Activated CD8-positive, alpha-beta T cell treated with anti-CD3 and anti-CD28 coated beads for 36 hours (primary cell): Measurements from ENCODE around the gene PRDM11. TPM values are rescaled to one million over a fixed set of nuclear protein-coding genes. Genes with fewer than 3 reads are reported as not detected.

Source experiments
- ATAC-seq: fragments of 200-7000 bp; cut with Tn5 transposase; one replicate; pipeline ENCODE4 v1.10.0; 2021; ENCODE audit warnings: mild to moderate bottlenecking, moderate library complexity
- CTCF ChIA-PET: fragments of 350-600 bp; sonication (Branson Sonifier 250); formaldehyde crosslinking; loops from one replicate; lab custom pipeline; 2021; ENCODE audit warnings: antibody characterized with exemption; lab: Charles Lee
- POLR2A ChIA-PET: fragments of 350-600 bp; sonication (Branson Sonifier 250); formaldehyde crosslinking; loops from one replicate; lab custom pipeline; 2021; ENCODE audit warnings: antibody characterized with exemption; lab: Charles Lee
- DNase-seq: peaks from one replicate; pipeline ENCODE4 v3.0.0-alpha.2; 2020
- H3K27ac Mint-ChIP-seq: one replicate; pipeline ENCODE4 v1.8.0; 2021; ENCODE audit warnings: mild to moderate bottlenecking, mixed read lengths
- H3K27me3 Mint-ChIP-seq: one replicate; pipeline ENCODE4 v1.8.0; 2021; ENCODE audit warnings: mixed read lengths
- H3K36me3 Mint-ChIP-seq: one replicate; pipeline ENCODE4 v1.8.0; 2021; ENCODE audit warnings: low read depth, mixed read lengths
- H3K4me1 Mint-ChIP-seq: one replicate; pipeline ENCODE4 v1.8.0; 2021; ENCODE audit warnings: low read depth, mixed read lengths
- H3K4me3 Mint-ChIP-seq: one replicate; pipeline ENCODE4 v1.8.0; 2021; ENCODE audit warnings: mild to moderate bottlenecking, moderate library complexity, mixed read lengths
- H3K9me3 Mint-ChIP-seq: one replicate; pipeline ENCODE4 v1.8.0; 2021; ENCODE audit warnings: mixed read lengths
- intact Hi-C: fragments of 100-400 bp; cut with micrococcal nuclease; formaldehyde crosslinking; loops from one replicate; pipeline ENCODE4 v1.10.0; 2022
- total RNA-seq, 2 experiments: library from RNA; stranded (reverse); gene quantifications; one replicate each; pipeline ENCODE4 v1.2.3, GENCODE V29; 2021
- TF ChIP-seq, protein P1 (sequence below): fragments of 200-600 bp; IDR thresholded peaks from one replicate; pipeline ENCODE4 v1.8.0; 2022; ENCODE audit warnings: antibody characterized with exemption, mild to moderate bottlenecking

Gene PRDM11
- total RNA-seq, 2 experiments from 2014 or later, result 2.6 to 3.5 TPM

DNA sequence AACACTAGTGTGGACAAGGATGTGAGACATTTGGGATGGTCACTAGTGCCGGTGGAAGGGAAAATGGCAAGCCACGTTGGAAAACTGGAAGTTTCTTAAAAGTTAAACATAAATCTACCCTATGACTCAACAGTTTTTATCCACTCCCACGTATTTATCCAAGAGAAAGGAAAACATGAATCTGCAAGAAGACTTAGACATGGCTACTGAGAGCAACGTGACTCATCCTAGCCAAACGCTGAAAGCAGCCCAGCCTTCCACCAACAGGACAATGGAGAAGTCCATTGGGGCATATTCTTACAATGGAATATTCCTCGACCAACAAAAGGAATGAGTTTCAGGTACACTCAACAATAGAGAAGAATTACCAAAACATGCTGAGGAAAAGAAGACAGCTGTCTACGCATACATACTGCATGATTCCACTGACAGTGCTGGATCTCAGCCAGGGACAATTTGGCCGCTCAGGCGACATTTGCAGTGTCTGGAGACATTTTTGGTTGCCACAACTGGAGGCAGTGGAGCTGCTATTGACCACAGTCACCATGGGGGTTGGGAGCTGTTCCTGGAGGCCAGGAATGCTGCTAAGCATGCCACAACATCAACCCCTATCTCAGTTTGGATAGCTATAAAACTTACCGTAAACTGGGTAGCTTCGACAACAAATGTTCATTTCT lies 118.5 kb downstream of the PRDM11 start:
- TF ChIP-seq, protein P1, sequence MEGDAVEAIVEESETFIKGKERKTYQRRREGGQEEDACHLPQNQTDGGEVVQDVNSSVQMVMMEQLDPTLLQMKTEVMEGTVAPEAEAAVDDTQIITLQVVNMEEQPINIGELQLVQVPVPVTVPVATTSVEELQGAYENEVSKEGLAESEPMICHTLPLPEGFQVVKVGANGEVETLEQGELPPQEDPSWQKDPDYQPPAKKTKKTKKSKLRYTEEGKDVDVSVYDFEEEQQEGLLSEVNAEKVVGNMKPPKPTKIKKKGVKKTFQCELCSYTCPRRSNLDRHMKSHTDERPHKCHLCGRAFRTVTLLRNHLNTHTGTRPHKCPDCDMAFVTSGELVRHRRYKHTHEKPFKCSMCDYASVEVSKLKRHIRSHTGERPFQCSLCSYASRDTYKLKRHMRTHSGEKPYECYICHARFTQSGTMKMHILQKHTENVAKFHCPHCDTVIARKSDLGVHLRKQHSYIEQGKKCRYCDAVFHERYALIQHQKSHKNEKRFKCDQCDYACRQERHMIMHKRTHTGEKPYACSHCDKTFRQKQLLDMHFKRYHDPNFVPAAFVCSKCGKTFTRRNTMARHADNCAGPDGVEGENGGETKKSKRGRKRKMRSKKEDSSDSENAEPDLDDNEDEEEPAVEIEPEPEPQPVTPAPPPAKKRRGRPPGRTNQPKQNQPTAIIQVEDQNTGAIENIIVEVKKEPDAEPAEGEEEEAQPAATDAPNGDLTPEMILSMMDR, result no peak
- no peak overlapping the region for H3K27ac Mint-ChIP-seq
- H3K4me3 Mint-ChIP-seq, result no peak overlapping the region
- ChIA-PET POLR2A (no interaction called here), CTCF (interaction anchor here (0.9 to 1.2 kb wide), 3 partner anchors 32 to 160 kb away, joined by 3 to 4 read pairs (median 3); no protein-coding TSS in a partner anchor)
- DNase-seq, result no peak
- no peaks in the 10 kb centered on the region for H3K4me1 Mint-ChIP-seq
- H3K36me3 Mint-ChIP-seq, result no peaks in the 10 kb centered on the region
- peaks cover 40% of the 10 kb centered on the region for H3K27me3 Mint-ChIP-seq
- H3K9me3 Mint-ChIP-seq, result no peaks in the 10 kb centered on the region
- no peak for ATAC-seq
- intact Hi-C loops, result no loop called here

DNA sequence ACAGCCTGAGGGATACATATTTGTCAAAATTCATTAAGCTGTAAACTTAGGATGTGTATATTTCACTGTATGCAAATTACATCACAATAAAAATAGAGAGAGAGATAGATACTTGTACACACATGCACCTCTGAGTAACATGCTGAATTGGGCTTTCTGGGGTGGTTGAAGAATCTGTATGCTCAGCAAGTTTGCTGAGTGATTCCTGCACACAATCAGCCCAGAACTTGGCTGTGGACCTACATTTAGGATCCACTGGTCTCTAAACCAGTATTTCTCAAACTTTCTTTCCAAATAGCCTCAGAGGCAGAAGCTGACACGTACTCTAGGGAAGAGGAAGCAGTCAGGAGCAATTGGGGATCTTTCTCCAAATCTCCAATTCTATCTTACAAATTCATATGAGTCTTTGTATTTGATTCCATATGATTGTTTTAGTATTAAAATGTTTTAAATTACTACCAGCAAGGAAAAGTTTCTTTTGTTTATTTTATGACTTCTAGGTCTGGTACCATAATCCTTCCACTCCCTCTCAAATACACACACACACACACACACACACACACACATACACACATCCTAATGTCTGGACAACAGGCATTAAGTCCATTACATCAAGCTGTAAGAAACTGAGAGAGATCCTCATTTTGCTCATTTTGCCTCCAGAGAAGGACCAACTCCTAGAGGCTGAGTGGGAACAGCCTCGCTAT lies 119.7 kb downstream of the PRDM11 start:
- H3K27me3 Mint-ChIP-seq, result peaks cover 40% of the 10 kb centered on the region
- POLR2A ChIA-PET, result no interaction called here
- H3K27ac Mint-ChIP-seq, result no peak overlapping the region
- TF ChIP-seq, protein P1, result no peak
- H3K4me3 Mint-ChIP-seq, result no peak overlapping the region
- no peaks in the 10 kb centered on the region for H3K36me3 Mint-ChIP-seq
- DNase-seq, result no peak
- H3K4me1 Mint-ChIP-seq, result no peaks in the 10 kb centered on the region
- ATAC-seq, result no peak
- CTCF ChIA-PET, result interaction anchor here (1.4 kb wide), 1 partner anchor 163 kb away, joined by 3 read pairs; no protein-coding TSS in a partner anchor
- intact Hi-C loops, result no loop called here
- no peaks in the 10 kb centered on the region for H3K9me3 Mint-ChIP-seq

DNA sequence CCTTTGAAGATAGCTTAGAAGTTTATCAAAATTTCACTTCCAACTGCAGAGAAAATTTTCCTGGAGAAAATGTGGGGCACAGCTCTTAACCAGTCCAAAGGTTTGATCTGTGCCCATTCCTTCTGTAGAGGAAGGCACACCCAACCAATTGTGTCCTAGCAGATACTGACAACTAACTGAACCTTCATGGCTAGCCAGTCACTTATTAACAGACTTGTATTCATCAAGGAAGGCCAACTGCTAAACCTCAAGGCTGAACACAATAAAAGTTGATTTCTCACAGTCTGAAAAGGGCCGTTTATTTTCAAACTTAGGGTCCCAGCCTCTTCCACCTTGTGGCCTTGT lies 120.2 kb downstream of the PRDM11 start:
- DNase-seq (no peak), ATAC-seq (no peak)
- Mint-ChIP-seq H3K27ac (no peak overlapping the region), H3K4me1 (no peaks in the 10 kb centered on the region), H3K36me3 (no peaks in the 10 kb centered on the region), H3K4me3 (no peak overlapping the region), H3K9me3 (no peaks in the 10 kb centered on the region), H3K27me3 (peaks cover 44% of the 10 kb centered on the region)
- intact Hi-C loops, result no loop called here
- ChIA-PET POLR2A (no interaction called here), CTCF (interaction anchor here (1.4 kb wide), 1 partner anchor 163 kb away, joined by 3 read pairs; no protein-coding TSS in a partner anchor)
- TF ChIP-seq, protein P1, result no peak

DNA sequence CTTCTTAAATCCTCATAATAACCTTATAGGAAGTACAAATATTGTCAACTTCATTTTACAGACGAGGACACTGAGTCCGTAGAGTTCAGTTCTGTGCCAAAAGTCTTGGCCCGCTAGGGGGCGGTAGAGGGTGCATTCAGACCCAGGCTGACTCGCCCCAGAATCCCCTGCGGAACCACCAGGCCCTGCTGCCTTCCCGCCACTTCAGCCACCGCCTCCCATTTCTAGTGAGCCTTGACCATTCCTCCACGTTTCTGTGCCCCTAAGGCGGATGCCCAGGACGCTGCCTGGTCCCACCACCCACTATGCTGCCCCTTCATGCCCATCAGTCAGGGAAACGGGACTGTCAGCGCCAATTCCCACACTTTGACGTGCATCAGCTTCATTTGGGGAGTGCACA lies 120.6 kb downstream of the PRDM11 start:
- TF ChIP-seq, protein P1, result peak; percentile 58
- H3K27ac Mint-ChIP-seq, result no peak overlapping the region
- ATAC-seq (no peak), DNase-seq (peak; percentile 58)
- ChIA-PET POLR2A (no interaction called here), CTCF (interaction anchor here (1.4 to 1.5 kb wide), 2 partner anchors 24 to 164 kb away, joined by 3 read pairs; no protein-coding TSS in a partner anchor)
- H3K4me3 Mint-ChIP-seq, result no peak overlapping the region
- no peaks in the 10 kb centered on the region for H3K9me3 Mint-ChIP-seq
- H3K36me3 Mint-ChIP-seq, result no peaks in the 10 kb centered on the region
- H3K4me1 Mint-ChIP-seq, result no peaks in the 10 kb centered on the region
- intact Hi-C loops, result no loop called here
- H3K27me3 Mint-ChIP-seq, result peaks cover 44% of the 10 kb centered on the region
